ENCODE data around the gene TRDMT1. TPM values are rescaled to one million over a fixed set of nuclear protein-coding genes. Genes with fewer than 3 reads are reported as not detected.
A peak's percentile ranks its signal among the peaks of the same experiment; 100 is the strongest.

The TRDMT1 gene
- total RNA-seq, 3 donors from 2014 or later (not counting 1 experiment from before 2014, with no cell fraction given), result 11.0 to 21.8 (median 14.4) TPM

DNA sequence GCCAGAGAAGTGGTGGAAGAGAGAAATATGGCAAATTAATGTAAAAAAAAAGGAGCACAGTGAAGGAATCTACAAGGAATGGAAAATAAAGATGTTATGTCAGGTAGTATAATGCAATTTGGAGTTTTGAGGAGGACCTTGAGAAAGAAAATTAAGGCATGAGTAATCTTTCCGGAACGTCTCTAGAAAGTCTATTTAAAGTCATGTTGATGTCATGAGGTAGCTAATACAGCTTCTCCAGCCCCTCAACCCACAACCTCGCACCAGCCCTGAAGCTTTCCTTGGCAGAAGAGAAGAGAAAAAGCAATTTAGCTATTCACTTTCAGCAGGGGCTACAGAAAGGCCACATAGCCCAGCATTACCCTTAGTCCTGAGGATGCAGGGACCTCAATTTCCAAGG, 22.5 kb downstream of the TRDMT1 start:
- no peak overlapping the region for H3K4me3 Mint-ChIP-seq
- TF ChIP-seq CTCF (IDR thresholded peaks at IDR 0.05), result no peak
- no peaks in the 10 kb centered on the region for H3K27me3 ChIP-seq (ENCODE audit: control insufficient read depth, insufficient read depth, low read length)
- H3K36me3 ChIP-seq (ENCODE audit: control insufficient read depth, insufficient read depth, low read length), result no peaks in the 10 kb centered on the region
- H3K27me3 Mint-ChIP-seq (ENCODE audit: low read depth in 2 of 2), result no peaks in the 10 kb centered on the region
- no peaks in the 10 kb centered on the region for H3K9me3 Mint-ChIP-seq
- no peaks in the 10 kb centered on the region for H3K36me3 Mint-ChIP-seq
- no peaks in the 10 kb centered on the region for H3K9me3 ChIP-seq (ENCODE audit: control insufficient read depth, insufficient read depth, low read length)
- no CpG with 5 or more reads among the region's 3 CpGs for WGBS (ENCODE audit: insufficient coverage)
- no peak overlapping the region for H3K27ac ChIP-seq (ENCODE audit: low read length)
- no peak overlapping the region for H3K4me3 ChIP-seq (ENCODE audit: low read length)
- H3K4me1 Mint-ChIP-seq, result peaks cover 8 to 10% of the 10 kb centered on the region in 2 donors
- DNase-seq (no peak), ATAC-seq (no peak)
- peaks cover 4% of the 10 kb centered on the region for H3K4me1 ChIP-seq (ENCODE audit: control insufficient read depth, insufficient read depth, low read length)
- intact Hi-C loops (cut with micrococcal nuclease), result no loop called here
- H3K27ac Mint-ChIP-seq, result no peak overlapping the region

GRCh38 chr10:17178006-17178405, 23.5 kb downstream of the TRDMT1 start:
- no peak for TF ChIP-seq CTCF (IDR thresholded peaks at IDR 0.05)
- Histone ChIP-seq H3K9me3 (ENCODE audit: control insufficient read depth, insufficient read depth, low read length) (no peaks in the 10 kb centered on the region), H3K36me3 (ENCODE audit: control insufficient read depth, insufficient read depth, low read length) (no peaks in the 10 kb centered on the region), H3K4me1 (ENCODE audit: control insufficient read depth, insufficient read depth, low read length) (peaks cover 4% of the 10 kb centered on the region), H3K27me3 (ENCODE audit: control insufficient read depth, insufficient read depth, low read length) (no peaks in the 10 kb centered on the region), H3K27ac (ENCODE audit: low read length) (no peak overlapping the region), H3K4me3 (ENCODE audit: low read length) (no peak overlapping the region)
- no peak for DNase-seq
- Mint-ChIP-seq H3K36me3 (no peaks in the 10 kb centered on the region), H3K27ac (no peak overlapping the region), H3K4me1 (peaks cover 8 to 10% of the 10 kb centered on the region in 2 donors), H3K27me3 (ENCODE audit: low read depth in 2 of 2) (no peaks in the 10 kb centered on the region), H3K4me3 (no peak overlapping the region), H3K9me3 (no peaks in the 10 kb centered on the region)
- intact Hi-C loops (cut with micrococcal nuclease), result no loop called here
- ATAC-seq, result no peak
- 100% methylated on average over 1 of the region's 1 CpG for WGBS (ENCODE audit: insufficient coverage)

DNA sequence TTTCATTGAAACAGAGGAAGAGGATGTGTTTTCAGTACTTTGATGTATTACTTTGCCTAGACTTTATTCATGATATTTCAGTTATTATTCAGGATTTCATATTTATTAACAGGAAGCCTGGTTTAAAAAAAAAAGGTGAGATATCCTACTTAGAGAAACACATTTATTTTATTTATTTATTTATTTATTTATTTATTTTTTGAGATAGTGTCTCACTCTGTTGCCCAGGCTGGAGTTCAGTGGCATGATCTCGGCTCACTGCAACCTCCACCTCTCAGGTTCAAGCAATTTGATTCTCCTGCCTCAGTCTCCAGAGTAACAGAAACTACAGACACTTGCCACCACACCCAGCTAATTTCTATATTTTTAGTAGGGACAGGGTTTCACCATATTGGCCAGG, 24.5 kb downstream of the TRDMT1 start:
- intact Hi-C loops (cut with micrococcal nuclease), result no loop called here
- peaks cover 4% of the 10 kb centered on the region for H3K4me1 ChIP-seq (ENCODE audit: control insufficient read depth, insufficient read depth, low read length)
- no peaks in the 10 kb centered on the region for H3K9me3 ChIP-seq (ENCODE audit: control insufficient read depth, insufficient read depth, low read length)
- H3K36me3 Mint-ChIP-seq, result no peaks in the 10 kb centered on the region
- no peaks in the 10 kb centered on the region for H3K27me3 Mint-ChIP-seq (ENCODE audit: low read depth in 2 of 2)
- no peaks in the 10 kb centered on the region for H3K36me3 ChIP-seq (ENCODE audit: control insufficient read depth, insufficient read depth, low read length)
- H3K4me3 ChIP-seq (ENCODE audit: low read length), result no peak overlapping the region
- H3K4me3 Mint-ChIP-seq, result no peak overlapping the region
- ATAC-seq, result no peak
- no peak for DNase-seq
- 86% methylated on average over 1 of the region's 1 CpG for WGBS (ENCODE audit: insufficient coverage)
- H3K4me1 Mint-ChIP-seq, result peaks cover 8 to 10% of the 10 kb centered on the region in 2 donors
- TF ChIP-seq CTCF (IDR thresholded peaks at IDR 0.05), result no peak
- no peak overlapping the region for H3K27ac Mint-ChIP-seq
- no peak overlapping the region for H3K27ac ChIP-seq (ENCODE audit: low read length)
- H3K27me3 ChIP-seq (ENCODE audit: control insufficient read depth, insufficient read depth, low read length), result no peaks in the 10 kb centered on the region
- no peaks in the 10 kb centered on the region for H3K9me3 Mint-ChIP-seq

DNA sequence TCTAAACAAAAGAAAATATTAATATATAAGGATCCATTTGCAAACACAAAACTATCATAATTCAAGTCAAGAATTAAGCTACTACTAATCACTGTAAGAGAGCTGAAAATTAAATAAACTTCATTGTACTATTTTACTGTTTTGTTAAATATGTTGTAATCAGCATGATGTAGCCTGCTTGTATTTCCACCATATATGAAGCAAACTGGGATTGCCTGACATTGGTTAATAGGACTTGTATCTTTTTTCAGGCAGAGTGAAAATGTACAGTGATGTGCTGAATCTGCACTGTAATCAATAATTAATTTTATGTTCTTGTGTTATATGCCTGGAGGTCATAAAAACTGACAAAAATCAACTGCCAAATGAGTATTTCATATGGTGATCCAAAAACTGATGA, 25.4 kb downstream of the TRDMT1 start:
- intact Hi-C loops (cut with micrococcal nuclease), result no loop called here
- no peak for TF ChIP-seq CTCF (IDR thresholded peaks at IDR 0.05)

More for the DNA sequence above, 25.4 kb downstream of the TRDMT1 start:
- ATAC-seq (no peak), DNase-seq (no peak)
- peaks cover 8 to 10% of the 10 kb centered on the region in 2 donors for H3K4me1 Mint-ChIP-seq
- Histone ChIP-seq H3K36me3 (ENCODE audit: control insufficient read depth, insufficient read depth, low read length) (no peaks in the 10 kb centered on the region), H3K9me3 (ENCODE audit: control insufficient read depth, insufficient read depth, low read length) (no peaks in the 10 kb centered on the region), H3K27me3 (ENCODE audit: control insufficient read depth, insufficient read depth, low read length) (no peaks in the 10 kb centered on the region), H3K4me1 (ENCODE audit: control insufficient read depth, insufficient read depth, low read length) (peaks cover 4% of the 10 kb centered on the region), H3K27ac (ENCODE audit: low read length) (no peak overlapping the region), H3K4me3 (ENCODE audit: low read length) (no peak overlapping the region)
- H3K27ac Mint-ChIP-seq, result peak overlapping the region in 1 of 2 donors; percentile 83
- no peak overlapping the region for H3K4me3 Mint-ChIP-seq
- no peaks in the 10 kb centered on the region for H3K27me3 Mint-ChIP-seq (ENCODE audit: low read depth in 2 of 2)
- H3K9me3 Mint-ChIP-seq, result no peaks in the 10 kb centered on the region
- H3K36me3 Mint-ChIP-seq, result no peaks in the 10 kb centered on the region
